Measurements from ENCODE around the gene CAMK4.

The CAMK4 gene

DNA sequence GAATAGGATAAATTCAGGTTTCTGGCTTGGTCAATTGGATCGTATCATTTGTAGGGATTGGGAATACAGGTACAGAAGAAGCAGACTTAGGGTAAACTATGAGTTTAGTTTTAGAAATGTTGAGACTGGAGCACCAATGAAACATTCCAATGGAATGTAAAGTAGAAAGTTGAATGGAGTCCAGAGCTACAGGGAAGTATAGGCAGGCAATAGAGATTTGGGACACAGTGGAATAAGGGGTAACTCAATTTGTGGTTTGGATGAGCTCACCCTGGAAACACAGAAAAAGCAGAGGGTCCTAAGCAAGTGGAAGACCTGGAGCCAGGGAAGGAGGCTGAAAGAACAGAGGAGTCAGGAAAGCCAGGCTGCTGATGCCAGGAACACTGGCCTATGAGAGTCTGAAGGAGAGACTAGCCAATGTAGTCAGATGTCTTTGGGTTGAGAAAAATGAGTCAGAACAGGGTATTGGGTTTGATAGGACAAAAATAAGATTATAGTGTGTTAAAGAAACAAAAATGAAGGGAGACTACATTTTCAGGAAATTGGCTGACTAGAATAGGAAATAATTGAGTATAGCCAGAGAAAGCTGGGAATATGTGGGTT lies 215.4 kb downstream of the CAMK4 start:
- no peaks in the 10 kb centered on the region for H3K9me3 Mint-ChIP-seq
- H3K27ac Mint-ChIP-seq = no peak overlapping the region
- no peak overlapping the region for H3K4me3 Mint-ChIP-seq
- intact Hi-C loops (cut with micrococcal nuclease) = no loop called here
- H3K27me3 Mint-ChIP-seq = no peaks in the 10 kb centered on the region
- H3K36me3 Mint-ChIP-seq (ENCODE audit: low read depth) = no peaks in the 10 kb centered on the region
- H3K4me1 Mint-ChIP-seq (ENCODE audit: low read depth) = no peaks in the 10 kb centered on the region

GRCh38 chr5:111447099-111447498 lies 222.9 kb downstream of the CAMK4 start:
- peaks cover 2% of the 10 kb centered on the region for H3K27me3 Mint-ChIP-seq
- H3K36me3 Mint-ChIP-seq (ENCODE audit: low read depth) = no peaks in the 10 kb centered on the region
- no peak overlapping the region for H3K27ac Mint-ChIP-seq
- intact Hi-C loops (cut with micrococcal nuclease) = no loop called here
- no peak overlapping the region for H3K4me3 Mint-ChIP-seq
- no peaks in the 10 kb centered on the region for H3K4me1 Mint-ChIP-seq (ENCODE audit: low read depth)
- H3K9me3 Mint-ChIP-seq = no peaks in the 10 kb centered on the region

GRCh38 chr5:111447822-111448221 lies 223.6 kb downstream of the CAMK4 start:
- Mint-ChIP-seq H3K27ac (no peak overlapping the region), H3K27me3 (peaks cover 2% of the 10 kb centered on the region), H3K4me1 (ENCODE audit: low read depth) (no peaks in the 10 kb centered on the region), H3K9me3 (no peaks in the 10 kb centered on the region), H3K36me3 (ENCODE audit: low read depth) (no peaks in the 10 kb centered on the region), H3K4me3 (no peak overlapping the region)
- intact Hi-C loops (cut with micrococcal nuclease) = no loop called here

DNA sequence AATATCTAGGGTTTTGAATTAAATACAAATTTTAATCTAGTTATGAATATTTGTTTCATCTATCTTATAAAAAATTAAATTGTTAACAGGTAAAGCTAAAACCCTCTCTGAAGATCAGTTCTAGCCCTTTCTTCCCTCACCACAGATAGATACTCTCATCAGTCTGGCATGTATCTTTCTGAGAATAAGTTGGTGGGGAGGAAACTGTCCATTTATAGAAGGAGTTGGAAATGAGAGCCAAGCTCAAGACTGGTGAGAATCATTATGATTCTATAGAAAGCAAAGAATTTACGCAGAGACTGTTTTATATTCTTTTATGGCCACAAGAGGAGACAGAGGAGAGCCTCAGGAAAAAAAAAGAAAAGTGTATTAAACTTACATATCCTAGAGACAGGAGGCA lies 229.1 kb downstream of the CAMK4 start:
- intact Hi-C loops (cut with micrococcal nuclease) = no loop called here
- Mint-ChIP-seq H3K27ac (no peak overlapping the region), H3K4me1 (ENCODE audit: low read depth) (no peaks in the 10 kb centered on the region), H3K9me3 (no peaks in the 10 kb centered on the region), H3K27me3 (no peaks in the 10 kb centered on the region), H3K4me3 (no peak overlapping the region), H3K36me3 (ENCODE audit: low read depth) (no peaks in the 10 kb centered on the region)

DNA sequence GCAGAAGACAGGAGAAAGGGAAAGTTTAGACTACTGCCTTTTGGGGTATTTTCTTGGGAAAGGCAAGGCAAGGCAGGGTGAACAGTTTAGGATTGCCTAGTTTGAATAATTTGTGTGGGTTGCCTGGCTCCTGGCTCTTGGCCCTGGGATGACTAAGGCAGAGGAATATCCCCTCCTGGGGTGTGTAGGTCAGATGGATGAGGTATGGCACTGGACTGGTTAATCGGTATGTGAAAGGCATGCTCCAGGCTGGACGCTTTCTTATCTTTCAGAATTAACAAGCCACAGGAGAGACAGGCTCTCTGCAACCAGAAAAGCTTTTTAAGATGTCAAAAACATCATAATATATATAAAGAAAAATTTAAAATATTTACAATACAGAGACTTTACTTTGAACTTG lies 229.6 kb downstream of the CAMK4 start:
- no peaks in the 10 kb centered on the region for H3K9me3 Mint-ChIP-seq
- H3K27me3 Mint-ChIP-seq = no peaks in the 10 kb centered on the region
- H3K4me3 Mint-ChIP-seq = no peak overlapping the region
- no peaks in the 10 kb centered on the region for H3K36me3 Mint-ChIP-seq (ENCODE audit: low read depth)
- no peak overlapping the region for H3K27ac Mint-ChIP-seq
- no peaks in the 10 kb centered on the region for H3K4me1 Mint-ChIP-seq (ENCODE audit: low read depth)
- intact Hi-C loops (cut with micrococcal nuclease) = no loop called here

DNA sequence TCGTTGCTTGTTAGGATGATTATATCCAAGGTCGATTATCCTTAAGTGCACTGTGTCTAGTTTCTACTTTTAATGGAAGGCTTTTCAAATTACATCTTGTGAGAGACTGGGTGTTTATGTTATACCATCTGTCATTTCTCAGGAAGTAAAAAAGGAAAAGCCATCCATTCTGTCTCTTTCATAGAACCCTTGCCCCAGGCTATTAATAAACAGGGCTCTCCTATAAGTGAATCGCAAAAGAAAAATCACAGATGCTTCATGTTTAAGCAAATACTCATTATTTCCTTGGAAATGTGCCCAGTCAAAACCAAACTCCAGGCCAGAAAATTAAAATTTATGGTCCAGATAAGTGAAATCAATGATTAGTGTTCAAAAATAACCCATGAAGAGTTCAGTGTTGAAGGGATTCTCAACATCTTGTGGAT lies 230.0 kb downstream of the CAMK4 start:
- H3K27me3 Mint-ChIP-seq = no peaks in the 10 kb centered on the region
- intact Hi-C loops (cut with micrococcal nuclease) = no loop called here
- no peaks in the 10 kb centered on the region for H3K36me3 Mint-ChIP-seq (ENCODE audit: low read depth)
- no peak overlapping the region for H3K4me3 Mint-ChIP-seq
- no peaks in the 10 kb centered on the region for H3K4me1 Mint-ChIP-seq (ENCODE audit: low read depth)
- no peaks in the 10 kb centered on the region for H3K9me3 Mint-ChIP-seq
- no peak overlapping the region for H3K27ac Mint-ChIP-seq

GRCh38 chr5:111454776-111455175 lies 230.6 kb downstream of the CAMK4 start:
- no peak overlapping the region for H3K27ac Mint-ChIP-seq
- H3K27me3 Mint-ChIP-seq = peaks cover 2% of the 10 kb centered on the region
- H3K9me3 Mint-ChIP-seq = no peaks in the 10 kb centered on the region
- intact Hi-C loops (cut with micrococcal nuclease) = no loop called here
- no peaks in the 10 kb centered on the region for H3K4me1 Mint-ChIP-seq (ENCODE audit: low read depth)
- H3K4me3 Mint-ChIP-seq = no peak overlapping the region
- no peaks in the 10 kb centered on the region for H3K36me3 Mint-ChIP-seq (ENCODE audit: low read depth)

DNA sequence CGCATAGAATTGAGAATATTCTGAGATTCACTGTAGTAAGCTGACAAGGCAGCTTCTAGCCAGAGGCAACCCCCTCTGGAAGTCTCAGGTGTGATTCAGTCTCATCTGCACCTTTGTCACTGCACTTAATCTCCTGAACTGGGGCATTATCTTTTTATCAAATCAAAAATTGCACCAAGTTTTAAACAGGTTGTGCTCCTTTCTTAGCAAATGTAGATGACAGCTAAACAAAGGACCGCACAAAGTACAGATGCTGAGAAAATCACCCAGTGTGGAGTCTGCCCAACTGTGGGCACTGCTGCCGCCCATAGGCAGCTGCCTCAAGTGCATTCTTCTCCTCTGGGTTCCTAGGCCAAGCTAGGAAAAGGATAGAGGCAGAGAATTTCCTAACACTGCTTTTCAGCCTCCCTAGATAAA lies 237.1 kb downstream of the CAMK4 start:
- no peaks in the 10 kb centered on the region for H3K36me3 Mint-ChIP-seq (ENCODE audit: low read depth)
- H3K27me3 Mint-ChIP-seq = peaks cover 3% of the 10 kb centered on the region
- peaks cover 21% of the 10 kb centered on the region for H3K9me3 Mint-ChIP-seq
- peaks cover 8% of the 10 kb centered on the region for H3K4me1 Mint-ChIP-seq (ENCODE audit: low read depth)
- H3K27ac Mint-ChIP-seq = no peak overlapping the region
- no peak overlapping the region for H3K4me3 Mint-ChIP-seq
- intact Hi-C loops (cut with micrococcal nuclease) = no loop called here

GRCh38 chr5:111461934-111462333 lies 237.8 kb downstream of the CAMK4 start:
- intact Hi-C loops (cut with micrococcal nuclease) = no loop called here
- peaks cover 25% of the 10 kb centered on the region for H3K9me3 Mint-ChIP-seq
- no peaks in the 10 kb centered on the region for H3K36me3 Mint-ChIP-seq (ENCODE audit: low read depth)
- no peak overlapping the region for H3K27ac Mint-ChIP-seq
- H3K4me3 Mint-ChIP-seq = no peak overlapping the region
- H3K27me3 Mint-ChIP-seq = peaks cover 4% of the 10 kb centered on the region
- H3K4me1 Mint-ChIP-seq (ENCODE audit: low read depth) = peaks cover 8% of the 10 kb centered on the region

- peaks cover 8% of the 10 kb centered on the region for H3K4me1 Mint-ChIP-seq (ENCODE audit: low read depth)
- intact Hi-C loops (cut with micrococcal nuclease) = no loop called here
- H3K27me3 Mint-ChIP-seq = peaks cover 4% of the 10 kb centered on the region
- H3K9me3 Mint-ChIP-seq = peaks cover 25% of the 10 kb centered on the region
- no peak overlapping the region for H3K4me3 Mint-ChIP-seq
- H3K27ac Mint-ChIP-seq = no peak overlapping the region
- H3K36me3 Mint-ChIP-seq (ENCODE audit: low read depth) = no peaks in the 10 kb centered on the region
Measured at GRCh38 chr5:111463311-111463710, 239.1 kb downstream of the CAMK4 start.

- intact Hi-C loops (cut with micrococcal nuclease) = no loop called here
- H3K36me3 Mint-ChIP-seq (ENCODE audit: low read depth) = no peaks in the 10 kb centered on the region
- H3K4me3 Mint-ChIP-seq = no peak overlapping the region
- H3K27ac Mint-ChIP-seq = no peak overlapping the region
- H3K27me3 Mint-ChIP-seq = peaks cover 1% of the 10 kb centered on the region
- peaks cover 6% of the 10 kb centered on the region for H3K4me1 Mint-ChIP-seq (ENCODE audit: low read depth)
- peaks cover 17% of the 10 kb centered on the region for H3K9me3 Mint-ChIP-seq
Measured at GRCh38 chr5:111469293-111469896, 245.2 kb downstream of the CAMK4 start.

DNA sequence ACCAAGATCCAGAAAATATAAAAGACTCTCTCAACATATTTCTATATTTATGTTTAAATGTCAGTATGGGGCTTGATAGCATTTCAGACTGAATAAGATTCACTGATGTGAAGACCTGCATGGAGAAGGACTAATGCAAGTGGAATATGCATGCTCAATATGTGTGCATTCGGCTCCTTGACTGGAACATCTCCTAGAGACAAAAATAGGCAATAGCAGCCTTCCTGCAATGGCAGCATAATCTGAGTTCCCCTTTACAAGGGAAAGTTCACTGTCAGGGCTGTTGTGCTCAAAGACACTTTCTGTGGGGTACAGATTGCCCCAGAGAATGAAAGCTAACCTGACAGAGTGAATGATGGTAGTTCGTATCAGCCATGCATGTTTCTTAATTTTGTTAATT lies 245.7 kb downstream of the CAMK4 start:
- intact Hi-C loops (cut with micrococcal nuclease) = no loop called here

GRCh38 chr5:111472096-111472495 lies 247.9 kb downstream of the CAMK4 start:
- peaks cover 6% of the 10 kb centered on the region for H3K4me1 Mint-ChIP-seq (ENCODE audit: low read depth)
- intact Hi-C loops (cut with micrococcal nuclease) = no loop called here
- H3K27ac Mint-ChIP-seq = no peak overlapping the region
- H3K27me3 Mint-ChIP-seq = no peaks in the 10 kb centered on the region
- H3K4me3 Mint-ChIP-seq = no peak overlapping the region
- no peaks in the 10 kb centered on the region for H3K9me3 Mint-ChIP-seq
- no peaks in the 10 kb centered on the region for H3K36me3 Mint-ChIP-seq (ENCODE audit: low read depth)

More for the DNA sequence above, 245.7 kb downstream of the CAMK4 start:
- H3K36me3 Mint-ChIP-seq (ENCODE audit: low read depth) = no peaks in the 10 kb centered on the region
- no peak overlapping the region for H3K27ac Mint-ChIP-seq
- H3K27me3 Mint-ChIP-seq = peaks cover 1% of the 10 kb centered on the region
- no peak overlapping the region for H3K4me3 Mint-ChIP-seq
- peaks cover 14% of the 10 kb centered on the region for H3K9me3 Mint-ChIP-seq
- H3K4me1 Mint-ChIP-seq (ENCODE audit: low read depth) = peaks cover 6% of the 10 kb centered on the region

DNA sequence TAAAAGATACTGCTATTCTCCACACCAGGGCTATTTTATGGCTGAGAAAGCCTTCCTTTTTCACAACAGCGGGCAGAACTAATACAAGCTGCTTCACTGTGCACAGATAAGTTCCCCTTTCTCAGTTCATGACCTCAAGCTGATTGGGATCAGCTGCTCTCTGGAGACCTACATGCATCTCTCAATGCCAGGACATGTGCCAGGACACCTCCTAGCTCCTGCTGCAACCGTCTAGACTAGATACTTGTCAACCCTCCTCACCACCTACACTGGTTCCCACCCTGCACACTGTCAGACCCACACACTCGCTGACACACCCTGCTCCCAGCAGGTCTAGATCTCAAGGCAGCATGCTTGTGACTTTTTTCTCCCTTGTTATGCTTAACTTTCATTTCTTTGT lies 248.4 kb downstream of the CAMK4 start:
- Mint-ChIP-seq H3K9me3 (no peaks in the 10 kb centered on the region), H3K27me3 (no peaks in the 10 kb centered on the region), H3K27ac (peak overlapping the region; percentile 26), H3K4me3 (no peak overlapping the region), H3K36me3 (ENCODE audit: low read depth) (no peaks in the 10 kb centered on the region), H3K4me1 (ENCODE audit: low read depth) (peaks cover 6% of the 10 kb centered on the region)
- intact Hi-C loops (cut with micrococcal nuclease) = no loop called here

GRCh38 chr5:111478266-111478665 lies 254.1 kb downstream of the CAMK4 start:
- H3K36me3 Mint-ChIP-seq (ENCODE audit: low read depth) = no peaks in the 10 kb centered on the region
- no peaks in the 10 kb centered on the region for H3K4me1 Mint-ChIP-seq (ENCODE audit: low read depth)
- H3K27ac Mint-ChIP-seq = no peak overlapping the region
- no peaks in the 10 kb centered on the region for H3K9me3 Mint-ChIP-seq
- no peak overlapping the region for H3K4me3 Mint-ChIP-seq
- peaks cover 1% of the 10 kb centered on the region for H3K27me3 Mint-ChIP-seq
- intact Hi-C loops (cut with micrococcal nuclease) = no loop called here

All from dendritic cell treated with granulocyte-macrophage colony-stimulating factor and Interleukin-4, amounts not matched to agents 40 ng/mL and 50 ng/mL, for 4 days (primary cell).